ENCODE data around the gene GTPBP2. TPM values are rescaled to one million over a fixed set of nuclear protein-coding genes. Genes with fewer than 3 reads are reported as not detected.

Gene GTPBP2
- total RNA-seq, 2 experiments from 2014 or later: 46.2 to 55.3 TPM

- no peaks in the 10 kb centered on the region for H3K9me3 Mint-ChIP-seq
- ChIA-PET CTCF (interaction anchor here (0.9 to 5.5 kb wide), 5 partner anchors 8 to 434 kb away, joined by 3 to 38 read pairs (median 3); no protein-coding TSS in a partner anchor), POLR2A (interaction anchor here (0.9 to 4.0 kb wide), 4 partner anchors 9 to 24 kb away, joined by 3 to 15 read pairs (median 5); partner anchors contain the start of gene MAD2L1BP)
- H3K27ac Mint-ChIP-seq: peak within 1 kb of the TSS; percentile 17
- peaks cover 12% of the 10 kb centered on the region for H3K36me3 Mint-ChIP-seq (ENCODE audit: low read depth)
- peak; percentile 84 for DNase-seq
- no peak for TF ChIP-seq CTCF (IDR thresholded peaks at IDR 0.05)
- peaks cover 14% of the 10 kb centered on the region for H3K4me1 Mint-ChIP-seq (ENCODE audit: low read depth)
- no peaks in the 10 kb centered on the region for H3K27me3 Mint-ChIP-seq
- peak; percentile 94 for ATAC-seq
- intact Hi-C loops (cut with micrococcal nuclease): no loop called here
- peak within 1 kb of the TSS; percentile 71 for H3K4me3 Mint-ChIP-seq
These were observed 16.0 kb upstream of the GTPBP2 start, which contains the start of gene RSPH9 for GRCh38 chr6:43644940-43645612. TSS of gene RSPH9 (plus strand) at chr6:43645036. CDS start at chr6:43645099, 63 bp downstream.

DNA sequence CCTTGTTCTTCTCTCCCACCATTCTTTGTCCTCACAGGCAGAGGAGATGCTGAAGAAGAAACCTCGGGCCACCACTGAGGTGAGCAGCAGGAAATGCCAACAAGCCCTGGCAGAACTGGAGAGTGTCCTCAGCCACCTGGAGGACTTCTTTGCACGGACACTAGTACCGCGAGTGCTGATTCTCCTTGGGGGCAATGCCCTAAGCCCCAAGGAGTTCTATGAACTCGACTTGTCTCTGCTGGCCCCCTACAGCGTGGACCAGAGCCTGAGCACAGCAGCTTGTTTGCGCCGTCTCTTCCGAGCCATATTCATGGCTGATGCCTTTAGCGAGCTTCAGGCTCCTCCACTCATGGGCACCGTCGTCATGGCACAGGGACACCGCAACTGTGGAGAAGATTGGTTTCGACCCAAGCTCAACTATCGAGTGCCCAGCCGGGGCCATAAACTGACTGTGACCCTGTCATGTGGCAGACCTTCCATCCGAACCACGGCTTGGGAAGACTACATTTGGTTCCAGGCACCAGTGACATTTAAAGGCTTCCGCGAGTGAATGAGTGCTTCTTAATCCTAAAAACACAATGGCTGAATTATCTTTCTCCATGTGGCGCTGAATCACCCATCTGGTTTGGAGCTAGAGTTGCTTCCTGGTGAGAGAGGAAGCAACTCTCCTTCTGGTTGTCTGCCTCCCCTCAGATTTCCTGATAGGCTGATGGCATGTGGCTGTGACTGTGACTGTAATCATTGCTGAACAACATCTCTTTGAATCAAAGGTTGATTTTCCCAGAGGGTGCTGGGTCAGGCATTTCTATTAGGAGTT lies 11.1 kb upstream of the GTPBP2 start:
- Mint-ChIP-seq H3K9me3 (no peaks in the 10 kb centered on the region), H3K36me3 (ENCODE audit: low read depth) (peaks cover 38% of the 10 kb centered on the region), H3K27ac (peak overlapping the region; percentile 55), H3K4me3 (no peak overlapping the region), H3K4me1 (ENCODE audit: low read depth) (peaks cover 30% of the 10 kb centered on the region), H3K27me3 (no peaks in the 10 kb centered on the region)
- no peak for TF ChIP-seq CTCF (IDR thresholded peaks at IDR 0.05)
- DNase-seq: no peak
- intact Hi-C loops (cut with micrococcal nuclease): no loop called here
- CTCF ChIA-PET: interaction anchor here (0.6 to 2.3 kb wide), 2 partner anchors 27 to 32 kb away, joined by 3 to 7 read pairs; no protein-coding TSS in a partner anchor
- POLR2A ChIA-PET: interaction anchor here (1.0 kb wide), 1 partner anchor 9 kb away, joined by 4 read pairs; no protein-coding TSS in a partner anchor
- no peak for ATAC-seq

GRCh38 chr6:43636308-43636659 lies 7.2 kb upstream of the GTPBP2 start:
- POLR2A ChIA-PET: interaction anchor here (0.7 to 2.6 kb wide), 6 partner anchors 9 to 205 kb away, joined by 3 to 15 read pairs (median 3); partner anchors contain the start of genes POLH and XPO5
- Mint-ChIP-seq H3K9me3 (no peaks in the 10 kb centered on the region), H3K4me3 (peak overlapping the region; percentile 90), H3K4me1 (ENCODE audit: low read depth) (peaks cover 33% of the 10 kb centered on the region), H3K27ac (peak overlapping the region; percentile 93), H3K27me3 (no peaks in the 10 kb centered on the region), H3K36me3 (ENCODE audit: low read depth) (peaks cover 35% of the 10 kb centered on the region)
- ATAC-seq (peak; percentile 11), DNase-seq (peak; percentile 30)
- CTCF ChIA-PET: interaction anchor here (0.6 to 2.1 kb wide), 11 partner anchors 9 to 443 kb away, joined by 3 to 6 read pairs (median 3); no protein-coding TSS in a partner anchor
- no peak for TF ChIP-seq CTCF (IDR thresholded peaks at IDR 0.05)
- intact Hi-C loops (cut with micrococcal nuclease): no loop called here

DNA sequence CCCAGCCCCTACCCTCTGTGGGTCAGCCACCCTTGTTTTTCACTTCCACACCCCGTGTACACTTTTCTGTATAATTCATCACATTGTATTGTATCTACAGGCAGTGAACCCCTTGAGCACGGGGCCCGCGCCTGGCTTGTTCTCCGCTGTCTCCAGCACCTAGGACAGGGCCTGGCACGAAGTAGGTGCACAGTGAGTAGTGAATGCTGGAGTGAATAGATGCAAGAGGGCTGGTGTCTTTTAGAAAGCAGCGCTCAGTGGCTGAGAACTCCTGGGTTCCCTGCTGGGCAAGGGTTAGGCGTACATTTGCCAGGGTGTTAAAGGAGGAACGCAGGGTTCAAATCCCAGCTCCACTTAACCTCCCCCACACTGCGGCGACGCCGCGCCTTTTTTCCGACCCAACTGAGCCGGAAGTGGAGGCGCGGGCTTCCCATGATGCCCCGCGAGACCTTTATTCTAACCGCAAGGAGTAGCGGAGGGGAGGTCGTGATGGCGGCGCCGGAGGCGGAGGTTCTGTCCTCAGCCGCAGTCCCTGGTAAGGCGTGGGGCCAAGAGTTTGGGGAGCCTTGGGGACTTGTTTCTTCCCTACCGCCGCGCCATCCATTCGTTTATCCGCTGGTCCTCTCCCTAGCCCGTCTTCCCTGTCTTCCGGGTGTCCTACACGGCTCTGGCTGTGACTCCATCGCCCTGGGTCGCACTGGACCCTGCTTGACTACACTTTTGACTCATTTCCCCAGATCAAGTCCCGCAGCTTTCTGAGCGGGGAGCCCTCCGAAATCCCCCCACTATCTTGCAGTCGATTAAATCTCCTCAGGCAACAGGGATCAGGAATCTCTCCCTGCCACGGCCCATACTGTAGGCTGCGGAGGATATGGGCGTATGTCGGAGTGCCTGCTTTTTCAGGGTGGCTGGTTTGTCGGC lies 6.6 kb upstream of the GTPBP2 start, which contains the start of gene MAD2L1BP:
TSS of gene MAD2L1BP (plus strand) at position 454 of the 921 bp plus-strand sequence. CDS start at position 490, 36 bp downstream.
- DNase-seq: peak; percentile 92
- Mint-ChIP-seq H3K27ac (peak within 1 kb of the TSS; percentile 93), H3K4me1 (ENCODE audit: low read depth) (peaks cover 32% of the 10 kb centered on the region), H3K27me3 (no peaks in the 10 kb centered on the region), H3K36me3 (ENCODE audit: low read depth) (peaks cover 32% of the 10 kb centered on the region), H3K9me3 (no peaks in the 10 kb centered on the region), H3K4me3 (peak within 1 kb of the TSS; percentile 90)
- peak; percentile 87 for ATAC-seq
- ChIA-PET POLR2A (interaction anchor here (0.7 to 2.6 kb wide), 11 partner anchors 8 to 205 kb away, joined by 3 to 15 read pairs (median 3); partner anchors contain the start of genes POLH and XPO5), CTCF (interaction anchor here (0.6 to 2.1 kb wide), 10 partner anchors 10 to 443 kb away, joined by 3 to 6 read pairs (median 3); no protein-coding TSS in a partner anchor)
- TF ChIP-seq CTCF (IDR thresholded peaks at IDR 0.05): no peak
- intact Hi-C loops (cut with micrococcal nuclease): no loop called here

All from activated CD8-positive, alpha-beta T cell treated with anti-CD3 and anti-CD28 coated beads for 36 hours (primary cell).